HG03135 (cell line): ENCODE data around the gene TMEM143.
"Not testable (repeated sequence)": the region's sequence is repeated elsewhere in the genome, so short reads cannot be mapped to it uniquely, and the experiment has no call there.

Source experiments
- ATAC-seq: cut with Tn5 transposase; IDR thresholded peaks from one replicate; pipeline ENCODE4 v1.9.1; 2021; ENCODE audit warnings: mild to moderate bottlenecking, moderate library complexity; ENCODE audit not compliant: unreplicated experiment

Gene TMEM143

DNA sequence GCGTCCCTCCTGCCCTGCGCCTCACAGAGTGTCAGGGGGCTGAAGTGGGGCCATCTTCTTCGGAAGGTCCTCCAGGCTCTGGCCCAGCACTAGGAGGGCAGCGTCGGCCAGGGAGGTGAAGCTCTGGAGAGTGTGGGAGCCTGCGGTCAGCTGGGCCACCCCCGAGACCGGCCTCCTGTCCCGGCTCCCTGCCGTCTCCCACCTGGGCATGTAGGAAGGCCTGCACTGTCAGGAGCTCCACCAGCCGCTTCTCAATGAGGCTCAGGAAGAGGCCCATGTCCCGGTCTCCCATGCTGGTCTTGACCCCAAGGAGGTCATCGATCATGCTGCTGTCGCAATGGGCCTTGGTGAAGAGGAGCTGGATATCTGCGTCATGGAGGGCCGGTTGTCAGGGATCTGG, 65.8 kb downstream of the TMEM143 start:
- ATAC-seq, result no peak

DNA sequence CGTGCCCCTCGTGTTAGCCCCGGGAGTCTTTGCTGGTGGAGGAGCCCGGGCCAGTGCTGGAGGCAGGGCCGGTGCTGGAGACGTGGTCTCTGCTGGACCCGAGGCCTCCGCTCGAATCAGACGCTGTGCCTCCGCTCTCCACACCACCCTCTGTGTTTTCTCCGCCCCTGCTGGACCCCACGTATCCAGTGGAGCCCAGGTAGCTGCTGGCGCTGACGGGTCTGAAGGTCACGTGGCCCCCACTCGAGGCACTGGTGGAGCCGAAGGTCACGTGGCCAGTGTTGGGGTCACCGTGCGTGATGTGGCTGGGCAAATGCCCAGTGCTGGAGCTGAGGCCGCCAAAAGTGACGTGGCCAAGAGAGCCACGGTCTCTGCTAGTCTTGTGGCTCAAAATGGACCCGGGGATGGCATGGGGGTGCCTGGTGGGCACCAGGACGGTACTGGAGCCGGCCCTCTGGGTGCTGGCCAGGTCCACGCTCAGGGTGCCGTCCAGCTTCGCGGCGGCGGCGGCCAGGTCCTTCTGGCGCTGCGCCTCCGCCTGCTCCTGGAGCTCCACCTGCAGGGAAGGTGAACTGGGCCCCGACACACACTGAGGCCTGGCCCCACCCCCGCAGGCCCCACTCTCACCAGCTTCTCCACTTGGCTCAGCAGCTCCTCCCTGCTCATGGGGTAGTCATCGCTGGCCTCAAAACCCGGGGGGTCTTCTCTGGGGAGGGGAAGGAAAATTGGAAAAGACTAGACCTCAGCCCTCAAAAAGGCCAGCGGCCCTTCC, 66.6 kb downstream of the TMEM143 start:
- no peak for ATAC-seq

DNA sequence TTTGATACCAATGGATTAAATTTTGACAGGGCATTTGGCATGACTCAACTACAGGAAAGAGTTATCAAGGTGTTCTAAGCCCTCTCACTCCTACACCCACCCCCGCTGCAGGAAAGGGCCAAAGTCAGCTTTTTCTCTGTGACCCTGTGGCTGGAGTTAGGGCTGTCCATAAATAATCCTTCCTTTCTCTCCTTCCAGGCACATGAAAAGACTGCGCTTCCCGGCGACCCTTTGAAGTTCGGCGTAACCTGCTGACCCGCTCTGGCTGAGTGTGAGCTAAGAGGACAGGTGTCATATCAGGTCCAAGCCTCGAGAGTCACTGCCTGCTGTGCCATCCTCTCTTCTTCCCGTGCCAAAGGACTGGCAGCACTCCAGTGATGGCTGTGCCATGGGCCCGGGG, 68.3 kb downstream of the TMEM143 start:
- ATAC-seq, result no peak

DNA sequence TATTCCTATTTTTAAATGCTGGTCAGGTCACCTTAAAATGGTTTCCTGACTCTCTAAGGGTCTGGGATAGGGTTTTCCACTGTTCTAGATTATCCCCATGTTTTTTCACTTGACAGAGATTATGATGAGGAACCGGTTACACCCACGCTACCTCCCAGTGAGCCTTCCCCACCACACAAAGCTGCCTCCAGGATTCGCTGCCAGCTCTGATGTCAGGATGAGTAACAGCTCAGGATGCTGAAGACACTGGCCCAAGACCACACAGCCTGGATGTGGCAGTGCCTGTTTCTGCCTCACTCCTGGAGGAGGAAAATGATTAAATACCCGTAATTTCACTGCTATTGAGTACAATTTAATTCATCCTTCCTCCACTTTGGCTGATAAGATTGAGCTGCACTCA, 70.9 kb downstream of the TMEM143 start:
- no peak for ATAC-seq

DNA sequence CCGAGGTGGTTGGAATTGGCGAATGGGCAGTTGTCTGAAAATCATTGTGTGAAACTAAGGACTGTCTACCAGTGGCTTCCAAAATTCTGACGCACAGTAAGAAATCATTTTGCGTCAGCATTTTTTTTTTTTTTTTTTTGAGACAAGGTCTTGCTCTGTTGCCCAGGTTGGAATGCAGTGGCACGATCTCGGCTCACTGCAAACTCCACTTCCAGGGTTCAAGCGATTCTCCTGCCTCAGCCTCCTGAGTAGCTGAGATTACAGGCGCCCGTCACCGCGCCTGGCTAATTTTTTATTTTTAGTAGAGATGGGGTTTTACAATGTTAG, 72.3 kb downstream of the TMEM143 start:
- ATAC-seq, result not testable (repeated sequence)

DNA sequence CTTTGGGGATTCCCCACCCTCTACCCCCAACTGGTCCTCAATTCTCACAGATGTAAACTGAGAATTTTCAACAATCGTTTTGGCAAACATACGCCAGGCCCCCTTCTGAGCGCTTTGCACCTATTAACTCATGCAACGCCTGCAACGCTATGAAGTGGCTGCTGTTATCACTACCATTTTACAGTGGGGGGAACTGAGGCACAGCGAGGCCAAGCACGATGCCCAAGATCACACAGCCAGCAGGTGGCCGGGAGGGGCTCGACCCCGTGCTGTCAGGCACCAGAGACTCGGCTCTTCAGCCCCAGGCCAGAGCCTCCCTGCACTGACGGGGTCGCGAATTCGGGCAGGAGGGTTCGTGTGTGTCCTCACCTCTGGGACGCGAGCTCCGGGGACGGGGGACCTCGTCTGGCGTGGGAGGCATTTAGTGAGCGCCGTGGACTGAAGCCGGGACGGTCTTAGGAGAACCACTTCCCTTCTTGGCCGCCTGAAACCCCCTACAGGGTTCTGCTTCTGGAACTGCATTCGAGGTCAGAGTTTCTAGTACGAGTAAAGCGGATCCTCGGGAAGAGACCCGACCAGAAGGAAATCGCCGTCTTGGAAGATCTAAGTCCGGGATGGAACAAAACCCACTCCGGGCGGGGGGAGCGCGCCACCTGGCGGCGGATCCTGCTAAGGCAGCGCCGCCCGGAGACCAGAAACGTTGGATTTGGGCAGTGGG, 72.8 kb downstream of the TMEM143 start:
- no peak for ATAC-seq

DNA sequence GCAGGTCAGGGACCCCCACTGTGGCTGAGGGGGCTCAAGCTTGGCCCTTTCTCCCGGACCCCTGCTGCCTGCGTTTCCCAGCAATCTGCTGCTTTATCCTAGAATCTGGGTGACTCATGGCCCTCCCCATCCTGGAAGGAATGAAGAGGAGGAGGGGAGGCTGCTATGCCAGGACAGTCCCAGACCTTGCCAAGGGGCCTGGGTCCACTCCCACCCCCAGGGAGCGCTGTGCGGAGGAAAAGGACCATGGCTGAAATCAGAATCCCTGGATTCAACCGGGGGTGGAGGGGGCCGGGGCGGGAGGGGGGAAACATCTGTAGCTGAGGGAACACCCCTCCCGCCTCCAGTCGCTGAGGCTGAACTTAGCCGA, 73.4 kb downstream of the TMEM143 start:
- no peak for ATAC-seq

DNA sequence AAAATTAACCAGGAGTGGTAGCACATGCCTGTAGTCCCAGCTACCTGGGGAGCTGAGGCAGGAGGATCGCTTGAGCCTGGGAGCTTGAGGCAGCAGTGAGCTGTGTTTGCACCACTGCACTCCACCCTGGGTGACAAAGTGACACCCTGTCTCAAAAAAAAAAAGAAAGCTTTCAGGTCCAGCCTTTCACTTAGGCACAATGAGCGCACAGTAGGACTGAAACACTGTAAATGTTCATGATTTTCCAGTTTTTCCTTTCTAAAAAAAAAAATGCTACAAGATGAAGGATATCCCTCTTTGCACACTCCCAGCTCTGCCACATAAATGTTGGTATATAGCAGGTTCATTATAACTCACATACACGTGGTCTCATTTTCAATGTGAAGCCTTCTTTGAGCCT, 76.0 kb downstream of the TMEM143 start:
- no peak for ATAC-seq

DNA sequence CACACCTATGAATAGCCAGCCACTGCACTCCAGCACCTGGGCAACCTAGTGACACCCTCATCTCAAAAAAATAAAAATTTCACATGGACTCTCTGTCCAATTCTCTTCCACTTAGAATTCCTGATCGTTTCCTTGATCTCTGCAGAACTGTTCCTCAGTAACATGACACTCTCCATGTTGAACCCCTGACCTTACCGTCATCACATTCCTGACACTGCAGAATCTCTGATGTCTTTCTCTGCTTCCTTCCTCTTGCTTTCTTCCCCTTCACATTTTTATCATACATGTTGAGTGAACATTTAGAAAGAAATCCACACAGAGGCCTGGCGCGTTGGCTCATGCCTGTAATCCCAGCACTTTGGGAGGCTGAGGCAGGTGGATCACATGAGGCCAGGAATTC, 78.8 kb downstream of the TMEM143 start:
- ATAC-seq, result no peak

DNA sequence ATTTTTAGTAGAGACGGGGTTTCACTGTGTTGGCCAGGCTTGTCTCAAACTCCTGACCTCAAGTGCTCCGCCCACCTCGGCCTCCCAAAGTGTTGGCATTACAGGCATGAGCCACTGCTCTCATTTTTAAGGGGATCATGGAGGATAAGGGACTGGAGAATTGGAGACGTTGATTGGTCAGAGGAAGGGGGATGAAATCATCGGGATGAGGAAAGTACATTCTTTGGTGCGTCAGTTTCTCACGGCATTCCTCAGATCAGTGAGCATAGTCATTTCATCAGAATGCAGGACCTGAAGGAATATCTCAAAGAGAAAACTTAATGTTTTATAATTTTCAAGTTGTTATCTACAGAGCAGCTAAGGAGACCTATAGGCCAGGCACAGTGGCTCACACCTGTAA, 79.8 kb downstream of the TMEM143 start:
- ATAC-seq, result no peak
